Colon (tissue), 2 donors: ENCODE measurements around the gene SFXN3.

Experiments used
- FAIRE-seq: peaks from 2 replicates; lab custom pipeline; 2012; peaks lifted over from hg19 to GRCh38; lab: Jason Lieb, UNC
- donor health status: control.
- donor health status: control.

The SFXN3 gene

GRCh38 chr10:101056365-101057151 is 25.5 kb downstream of the SFXN3 start:
- FAIRE-seq, result no peak

GRCh38 chr10:101060036-101060950 is 29.3 kb downstream of the SFXN3 start:
- no peak for FAIRE-seq

GRCh38 chr10:101060951-101061623 is 30.1 kb downstream of the SFXN3 start:
- no peak for FAIRE-seq

- no peak for FAIRE-seq
Measured at GRCh38 chr10:101061624-101062231, 30.7 kb downstream of the SFXN3 start, which contains the start of gene KAZALD1. KAZALD1 (plus strand) TSS chr10:101061989; CDS start chr10:101062593, 604 bp downstream.

- FAIRE-seq, result no peak
Measured at GRCh38 chr10:101062232-101063049, 31.4 kb downstream of the SFXN3 start.

- FAIRE-seq, result no peak
Measured at GRCh38 chr10:101063050-101063525, 32.1 kb downstream of the SFXN3 start.

GRCh38 chr10:101063548-101064414 is 32.7 kb downstream of the SFXN3 start:
- no peak for FAIRE-seq

GRCh38 chr10:101064415-101065030 is 33.5 kb downstream of the SFXN3 start:
- no peak for FAIRE-seq

- FAIRE-seq, result no peak
Measured at GRCh38 chr10:101065481-101066145, 34.6 kb downstream of the SFXN3 start.

- FAIRE-seq, result no peak
Measured at GRCh38 chr10:101066146-101066895, 35.3 kb downstream of the SFXN3 start.

GRCh38 chr10:101066896-101067355 is 35.9 kb downstream of the SFXN3 start:
- FAIRE-seq, result no peak

GRCh38 chr10:101067356-101068083 is 36.5 kb downstream of the SFXN3 start:
- no peak for FAIRE-seq

- FAIRE-seq, result no peak
Measured at GRCh38 chr10:101069441-101069840, 38.4 kb downstream of the SFXN3 start.

- FAIRE-seq, result no peak
Measured at GRCh38 chr10:101070098-101070497, 39.1 kb downstream of the SFXN3 start.

GRCh38 chr10:101071267-101071884 is 40.3 kb downstream of the SFXN3 start:
- FAIRE-seq, result no peak

- FAIRE-seq, result no peak
Measured at GRCh38 chr10:101071885-101072433, 40.9 kb downstream of the SFXN3 start.

GRCh38 chr10:101072923-101073322 is 41.9 kb downstream of the SFXN3 start:
- no peak for FAIRE-seq
